Measurements from ENCODE around the gene TPD52L1. TPM values are rescaled to one million over a fixed set of nuclear protein-coding genes. Genes with fewer than 3 reads are reported as not detected.

The TPD52L1 gene
- total and polyA plus RNA-seq, 2 of the 13 experiments (the other 11 are each of a cell fraction or from before 2014, with no cell fraction given): 0.49 to 0.53 TPM

- FAIRE-seq: no peak
- ATAC-seq: peak; percentile 39; the same call in 2 of the 3 replicates
- 22% methylated on average over 6 of the region's 6 CpGs for WGBS (ENCODE audit: low lambda C conversion rate)
- intact Hi-C loops (cut with micrococcal nuclease; ENCODE audit: unreplicated experiment) (no loop called here), in situ Hi-C loops (cut with HindIII; ENCODE audit: extremely low pct_ligation_motif_present, low pct_unique_long_range_greater_than_20kb) (no loop called here)
- Histone ChIP-seq H3K9ac (ENCODE audit: insufficient read depth, low read depth, low read length) (no peak overlapping the region), H3K4me3 (replicated peaks in 1 of 3; ENCODE audit: insufficient read depth in 1 of 3, low read depth in 2 of 3, low read length in 3 of 3) (no peak overlapping the region), H3K79me2 (ENCODE audit: insufficient read depth, low read length) (no peaks in the 10 kb centered on the region), H3K27me3 (ENCODE audit: control insufficient read depth in 1 of 2, insufficient read depth in 2 of 2, low read length in 2 of 2) (no peaks in the 10 kb centered on the region), H3K27ac (ENCODE audit: extremely low read length, insufficient read depth, low read length) (no peak overlapping the region), H3K9me3 (ENCODE audit: low read length) (no peaks in the 10 kb centered on the region), H4K20me1 (ENCODE audit: insufficient read depth, low read length) (no peaks in the 10 kb centered on the region), H3K4me1 (ENCODE audit: insufficient read depth, low read length) (no peaks in the 10 kb centered on the region), H2AFZ (ENCODE audit: low read length) (no peak overlapping the region), H3K4me2 (ENCODE audit: low read depth, low read length) (no peak overlapping the region), H3K36me3 (replicated peaks in 1 of 2; ENCODE audit: control insufficient read depth in 1 of 2, insufficient read depth in 2 of 2, low read length in 2 of 2) (no peaks in the 10 kb centered on the region)
- ChIA-PET CTCF (ENCODE audit: low intra/inter-chr PET ratio, low total read pairs) (no interaction called here), POLR2A (no interaction called here)
- BruUV-seq (replicated peaks): no TSS peak
- DNase-seq (ENCODE audit: low spot score): no peak
- TF ChIP-seq KMT2B (CRISPR knock-in tag; IDR thresholded peaks at IDR 0.05): no peak
- TF ChIP-seq MEIS2 (CRISPR knock-in tag; IDR thresholded peaks at IDR 0.05): no peak
- no peak for TF ChIP-seq PPARG (CRISPR knock-in tag; conservative IDR thresholded peaks at IDR 0.05)
- TF ChIP-seq ZNF468 (CRISPR knock-in tag; IDR thresholded peaks at IDR 0.05): no peak
- TF ChIP-seq ZNF670 (CRISPR knock-in tag; IDR thresholded peaks at IDR 0.05; ENCODE audit: borderline replicate concordance): no peak
- TF ChIP-seq PRDM10 (CRISPR knock-in tag; IDR thresholded peaks at IDR 0.05; ENCODE audit: low read depth): no peak
- TF ChIP-seq BATF2 (CRISPR knock-in tag; IDR thresholded peaks at IDR 0.05): no peak
- TF ChIP-seq ZNF251 (CRISPR knock-in tag; IDR thresholded peaks at IDR 0.05): no peak
- no peak for TF ChIP-seq ZZZ3 (CRISPR knock-in tag; IDR thresholded peaks at IDR 0.05; ENCODE audit: borderline replicate concordance)
- no peak for TF ChIP-seq ZNF367 (CRISPR knock-in tag; IDR thresholded peaks at IDR 0.05; ENCODE audit: borderline replicate concordance)
- no peak for TF ChIP-seq FLYWCH1 (CRISPR knock-in tag; IDR thresholded peaks at IDR 0.05)
- no peak for TF ChIP-seq HINFP (CRISPR knock-in tag; IDR thresholded peaks at IDR 0.05; ENCODE audit: low read depth)
Observed at GRCh38 chr6:125182237-125183008, 28.9 kb downstream of the TPD52L1 start.
